Colonic mucosa (tissue), 4 donors: ENCODE results near the gene FMN1. TPM values are rescaled to one million over a fixed set of nuclear protein-coding genes. Genes with fewer than 3 reads are reported as not detected.
A peak's percentile ranks its signal among the peaks of the same experiment; 100 is the strongest.

Experiments used
- DNase-seq: peaks from one replicate; pipeline ENCODE4 v3.0.0-alpha.2; 2020
- H3K27ac ChIP-seq: fragments of 200-600 bp; one replicate; pipeline ENCODE4 v1.8.0; 2021
- H3K27me3 ChIP-seq: fragments of 200-600 bp; one replicate; pipeline ENCODE4 v1.8.0; 2021
- H3K36me3 ChIP-seq: fragments of 200-600 bp; one replicate; pipeline ENCODE4 v1.8.0; 2021
- H3K4me1 ChIP-seq: fragments of 200-600 bp; one replicate; pipeline ENCODE4 v1.8.0; 2021; ENCODE audit warnings: mild to moderate bottlenecking
- H3K4me3 ChIP-seq: fragments of 200-600 bp; one replicate; pipeline ENCODE4 v1.8.0; 2021
- H3K9ac ChIP-seq, 2 donors: one replicate each; pipeline ENCODE4 v1.7.0; 2013; ENCODE audit warnings: control low read depth in 2 of 2, low read depth in 2 of 2, low read length in 2 of 2
- H3K9me3 ChIP-seq: fragments of 200-600 bp; one replicate; pipeline ENCODE4 v1.8.0; 2021
- intact Hi-C: fragments of 100-400 bp; cut with DNase I; formaldehyde crosslinking; loops from one replicate; pipeline ENCODE4 v1.14.1; 2022
- total RNA-seq, 2 donors: library from RNA; stranded (reverse); fragmentation: NEBNext Ultra II Directional in 1 of 2; extraction: Animal tissue kit (Norgen Biotek cat#: 25700) in 1 of 2; gene quantifications; one replicate each; pipeline ENCODE4 v1.2.1, GENCODE V29; 2021
- TF ChIP-seq, protein P1 (sequence below): fragments of 200-600 bp; IDR thresholded peaks from one replicate; pipeline ENCODE4 v1.8.0; 2022; ENCODE audit warnings: antibody characterized with exemption, mild to moderate bottlenecking
- donor health status: healthy.
- donor health status: DM: no; HTN: no; CAD: no.
- donor health status: DM: no; HTN: no; CAD: no.

Gene FMN1
- total RNA-seq, 2 donors from 2014 or later: 23.5 to 32.0 TPM

DNA sequence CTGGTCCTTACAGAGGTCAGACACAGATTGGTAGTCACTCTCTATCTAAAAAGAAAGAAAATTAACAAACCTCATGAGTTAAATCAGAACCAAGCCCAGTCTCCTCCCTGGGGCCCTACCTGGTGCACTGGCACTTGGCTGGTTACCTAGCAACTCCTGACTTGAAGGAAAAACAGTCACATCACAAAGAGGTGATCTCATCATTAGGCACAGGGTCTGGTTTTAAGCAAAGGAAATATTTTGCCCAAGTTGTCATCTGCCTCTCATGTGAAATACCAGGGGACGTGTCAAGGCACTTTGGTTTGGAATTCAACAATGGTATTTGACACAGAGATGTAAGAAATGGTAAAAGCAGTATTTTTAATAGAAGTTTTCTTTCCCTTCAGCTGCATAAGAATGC lies 47.7 kb upstream of the FMN1 start:
- intact Hi-C loops: no loop called here
- Histone ChIP-seq H3K4me3 (no peak overlapping the region), H3K27me3 (no peaks in the 10 kb centered on the region), H3K36me3 (no peaks in the 10 kb centered on the region), H3K9ac (no peak overlapping the region), H3K4me1 (no peaks in the 10 kb centered on the region), H3K27ac (no peak overlapping the region), H3K9me3 (no peaks in the 10 kb centered on the region)
- DNase-seq: no peak
- TF ChIP-seq, protein P1, sequence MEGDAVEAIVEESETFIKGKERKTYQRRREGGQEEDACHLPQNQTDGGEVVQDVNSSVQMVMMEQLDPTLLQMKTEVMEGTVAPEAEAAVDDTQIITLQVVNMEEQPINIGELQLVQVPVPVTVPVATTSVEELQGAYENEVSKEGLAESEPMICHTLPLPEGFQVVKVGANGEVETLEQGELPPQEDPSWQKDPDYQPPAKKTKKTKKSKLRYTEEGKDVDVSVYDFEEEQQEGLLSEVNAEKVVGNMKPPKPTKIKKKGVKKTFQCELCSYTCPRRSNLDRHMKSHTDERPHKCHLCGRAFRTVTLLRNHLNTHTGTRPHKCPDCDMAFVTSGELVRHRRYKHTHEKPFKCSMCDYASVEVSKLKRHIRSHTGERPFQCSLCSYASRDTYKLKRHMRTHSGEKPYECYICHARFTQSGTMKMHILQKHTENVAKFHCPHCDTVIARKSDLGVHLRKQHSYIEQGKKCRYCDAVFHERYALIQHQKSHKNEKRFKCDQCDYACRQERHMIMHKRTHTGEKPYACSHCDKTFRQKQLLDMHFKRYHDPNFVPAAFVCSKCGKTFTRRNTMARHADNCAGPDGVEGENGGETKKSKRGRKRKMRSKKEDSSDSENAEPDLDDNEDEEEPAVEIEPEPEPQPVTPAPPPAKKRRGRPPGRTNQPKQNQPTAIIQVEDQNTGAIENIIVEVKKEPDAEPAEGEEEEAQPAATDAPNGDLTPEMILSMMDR: no peak

GRCh38 chr15:33236841-33237509 lies 42.5 kb upstream of the FMN1 start:
- no peaks in the 10 kb centered on the region for H3K36me3 ChIP-seq
- no peaks in the 10 kb centered on the region for H3K4me1 ChIP-seq
- no peak overlapping the region for H3K9ac ChIP-seq
- no peak overlapping the region for H3K27ac ChIP-seq
- no peak for DNase-seq
- no peaks in the 10 kb centered on the region for H3K9me3 ChIP-seq
- intact Hi-C loops: loop anchor here (10.0 kb wide), 2 partner anchors 152 to 468 kb away; no protein-coding TSS in a partner anchor
- TF ChIP-seq, protein P1: no peak
- no peaks in the 10 kb centered on the region for H3K27me3 ChIP-seq
- no peak overlapping the region for H3K4me3 ChIP-seq

DNA sequence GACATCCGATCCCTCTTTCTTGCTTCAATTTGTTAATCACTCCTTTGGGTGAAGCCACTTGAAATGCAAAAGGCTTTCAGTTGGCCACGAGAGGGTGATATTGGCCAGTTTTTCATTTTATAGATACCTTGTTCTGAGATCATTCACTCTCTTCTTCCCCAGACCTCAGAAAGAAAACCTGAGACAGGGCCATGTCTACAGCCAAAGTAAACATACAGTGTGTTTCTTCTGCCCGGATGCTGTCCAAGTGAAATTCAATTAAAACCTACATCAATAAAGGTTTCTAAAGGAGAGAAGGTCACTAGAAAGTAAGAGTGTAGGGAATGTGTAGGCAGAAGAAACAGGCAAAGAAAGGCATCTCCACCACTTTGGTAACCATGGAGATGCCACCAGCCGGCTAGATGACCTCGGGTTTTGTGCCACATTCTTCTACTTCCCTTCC lies 39.5 kb upstream of the FMN1 start:
- no peaks in the 10 kb centered on the region for H3K9me3 ChIP-seq
- no peak overlapping the region for H3K4me3 ChIP-seq
- no peak overlapping the region for H3K27ac ChIP-seq
- TF ChIP-seq, protein P1: peak; percentile 12
- no peaks in the 10 kb centered on the region for H3K36me3 ChIP-seq
- H3K4me1 ChIP-seq: no peaks in the 10 kb centered on the region
- no peak for DNase-seq
- no peak overlapping the region for H3K9ac ChIP-seq
- intact Hi-C loops: loop anchor here (10.0 kb wide), 2 partner anchors 149 to 471 kb away; no protein-coding TSS in a partner anchor
- H3K27me3 ChIP-seq: no peaks in the 10 kb centered on the region

DNA sequence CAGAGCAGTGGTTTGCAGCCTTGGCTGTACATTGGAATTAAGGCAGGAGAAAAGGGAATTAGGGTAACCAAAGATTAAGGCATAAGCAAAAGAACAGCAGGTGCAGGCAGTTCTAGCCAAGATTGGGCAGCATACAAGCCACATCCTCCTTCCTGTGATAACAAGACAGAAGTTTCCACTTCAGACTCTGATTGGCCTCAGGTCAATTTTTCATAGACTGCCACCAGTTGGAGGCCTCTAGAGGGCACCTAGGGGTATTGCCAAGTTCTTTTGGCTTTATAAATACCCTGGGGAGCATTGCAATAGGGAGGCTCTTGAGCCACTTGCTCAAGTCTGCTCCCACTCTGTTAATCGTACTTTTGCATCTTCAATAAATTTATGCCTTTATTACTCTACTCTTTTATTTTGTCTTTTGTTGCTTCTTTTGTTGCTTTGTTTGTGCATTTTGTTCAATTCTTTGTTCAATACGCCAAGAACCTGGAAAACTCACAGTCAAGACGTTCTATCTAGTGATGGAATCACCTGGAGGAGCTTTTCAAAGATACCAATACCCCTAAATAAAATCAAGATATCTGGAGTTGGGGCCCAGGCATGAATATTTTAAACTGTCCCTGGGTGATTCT lies 32.2 kb upstream of the FMN1 start:
- Histone ChIP-seq H3K4me1 (no peaks in the 10 kb centered on the region), H3K27ac (no peak overlapping the region), H3K9me3 (no peaks in the 10 kb centered on the region), H3K27me3 (no peaks in the 10 kb centered on the region), H3K36me3 (no peaks in the 10 kb centered on the region), H3K9ac (no peak overlapping the region), H3K4me3 (no peak overlapping the region)
- TF ChIP-seq, protein P1: peak; percentile 26
- DNase-seq: peak; percentile 45
- intact Hi-C loops: no loop called here

- intact Hi-C loops: no loop called here
- Histone ChIP-seq H3K4me3 (no peak overlapping the region), H3K4me1 (no peaks in the 10 kb centered on the region), H3K27me3 (no peaks in the 10 kb centered on the region), H3K36me3 (no peaks in the 10 kb centered on the region), H3K9me3 (no peaks in the 10 kb centered on the region), H3K9ac (no peak overlapping the region), H3K27ac (no peak overlapping the region)
- no peak for DNase-seq
- TF ChIP-seq, protein P1: no peak
Observed at GRCh38 chr15:33218071-33218491, 23.6 kb upstream of the FMN1 start.
